ENCODE measurements around the gene C1orf159.

DNA sequence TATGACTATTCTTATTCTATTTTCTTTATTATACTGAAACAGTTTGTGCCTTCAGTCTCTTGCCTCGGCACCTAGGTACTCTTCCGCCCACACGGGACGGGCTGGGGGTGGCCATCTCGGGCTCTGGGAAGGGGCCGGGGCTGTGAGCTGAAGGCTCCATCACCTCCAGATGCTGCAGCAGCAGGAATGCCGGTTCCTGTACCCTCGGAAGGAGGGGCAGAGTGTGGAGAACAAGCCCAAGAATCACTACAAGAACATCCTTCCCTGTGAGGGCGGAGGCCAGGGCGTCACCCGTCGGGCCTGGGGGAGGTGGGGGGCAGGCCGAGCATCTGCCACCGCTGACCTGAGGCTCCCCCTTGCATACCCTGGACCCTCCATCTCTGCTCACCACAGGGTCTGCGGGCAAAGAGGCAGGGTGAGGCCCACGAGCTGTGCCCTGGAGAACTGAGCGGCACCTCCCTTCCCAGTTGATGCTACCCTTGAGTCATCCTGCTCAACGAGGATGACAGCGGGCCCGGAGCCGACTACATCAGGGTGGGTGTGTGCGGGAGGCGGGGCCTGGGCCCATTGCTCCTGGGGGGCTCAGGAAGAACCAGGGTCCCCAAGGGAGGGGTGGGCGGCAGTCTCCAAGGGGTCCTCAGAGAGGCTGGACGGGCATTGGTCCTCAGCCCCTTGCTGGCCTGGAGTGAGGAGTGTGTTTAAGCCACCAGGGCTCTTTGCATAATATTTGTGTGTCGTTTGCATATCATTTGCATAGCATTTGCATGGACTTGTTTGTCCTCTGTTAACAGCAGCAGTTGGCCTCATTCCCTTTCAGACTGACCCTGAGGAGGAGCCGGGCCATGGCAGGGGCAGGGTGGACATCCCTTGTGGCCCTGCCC, 49.2 kb downstream of the C1orf159 start:
- TF ChIP-seq POLR2A (IDR thresholded peaks at IDR 0.05; ENCODE audit: low read length): no peak
- no peak for TF ChIP-seq GATA1 (IDR thresholded peaks at IDR 0.05; ENCODE audit: low read depth, low read length)

All from erythroblast (primary cell).